Uterus (tissue), 4 donors: ENCODE data around the gene SND1. TPM values are rescaled to one million over a fixed set of nuclear protein-coding genes. Genes with fewer than 3 reads are reported as not detected.

Experiments used
- DNase-seq, 2 donors: peaks; one replicate each; pipeline ENCODE4 v3.0.0-alpha.2; 2019 to 2020
- H3K27ac ChIP-seq, 2 donors: fragments of 200-600 bp; sonication (generic); 1 replicate in 1 of 2; 2 replicates in 1 of 2; pipeline ENCODE4 v1.5.1; 2016 to 2018
- H3K27me3 ChIP-seq, 2 donors: fragments of 200-600 bp; sonication (generic); one replicate each; pipeline ENCODE4 v1.5.1; 2018 to 2019; ENCODE audit warnings: control low read depth in 1 of 2
- H3K36me3 ChIP-seq, 2 donors: fragments of 200-600 bp; sonication (generic); one replicate each; pipeline ENCODE4 v1.5.1; 2019; ENCODE audit warnings: control low read depth in 1 of 2
- H3K4me1 ChIP-seq, 2 donors: fragments of 200-600 bp; sonication (generic); one replicate each; pipeline ENCODE4 v1.5.1; 2018 to 2019; ENCODE audit warnings: control low read depth in 1 of 2
- H3K4me3 ChIP-seq, 2 donors: fragments of 200-600 bp; sonication (generic); 1 replicate in 1 of 2; 2 replicates in 1 of 2; pipeline ENCODE4 v1.5.1; 2018 to 2019; ENCODE audit warnings: mild to moderate bottlenecking in 1 of 2
- H3K9me3 ChIP-seq, 2 donors: fragments of 200-600 bp; sonication (generic); one replicate each; pipeline ENCODE4 v1.5.1; 2019; ENCODE audit warnings: control low read depth in 1 of 2
- CTCF ChIP-seq, 4 experiments: fragments of 200-600 bp in 2 of 4; fragments of 450-650 bp in 2 of 4; sonication (generic) in 2 of 4; IDR thresholded peaks; one replicate each; pipeline ENCODE4 v1.5.1; 2016 to 2019; ENCODE audit warnings: antibody characterized with exemption in 4 of 4, mild to moderate bottlenecking in 2 of 4, moderate library complexity in 1 of 4
- POLR2A ChIP-seq, 2 donors: fragments of 450-650 bp; IDR thresholded peaks; one replicate each; pipeline ENCODE4 v1.6.1; 2016; ENCODE audit warnings: antibody characterized with exemption in 2 of 2, mild to moderate bottlenecking in 1 of 2, moderate library complexity in 1 of 2
- intact Hi-C: fragments of 100-400 bp; cut with DNase I; formaldehyde crosslinking; loops from one replicate; pipeline ENCODE4 v1.15.1; 2023; ENCODE audit warnings: low total_unique reads
- total RNA-seq, 4 donors: library from RNA; depleted of rRNA in 3 of 4; stranded (reverse); fragments of >200 nt in 3 of 4; gene quantifications; one replicate each; pipeline versions ENCODE4 v1.1.0 to v1.2.4, GENCODE V29; 2014 to 2023
- donor health status: DM: yes; HTN: yes; CAD: no.

SND1 gene
- total RNA-seq, 4 donors from 2014 or later, result 54.8 to 192 (median 117) TPM

- no peak for DNase-seq
- Histone ChIP-seq H3K27ac (no peak overlapping the region), H3K4me1 (no peaks in the 10 kb centered on the region), H3K9me3 (no peaks in the 10 kb centered on the region), H3K36me3 (no peaks in the 10 kb centered on the region), H3K27me3 (no peaks in the 10 kb centered on the region), H3K4me3 (no peak overlapping the region)
- TF ChIP-seq POLR2A (IDR thresholded peaks at IDR 0.05) (no peak), CTCF (IDR thresholded peaks at IDR 0.05) (no peak)
- intact Hi-C loops, result no loop called here
Measured at GRCh38 chr7:128091106-128091505, 439.1 kb downstream of the SND1 start.

GRCh38 chr7:128092221-128092620, 440.2 kb downstream of the SND1 start:
- DNase-seq, result no peak
- H3K27ac ChIP-seq, result no peak overlapping the region
- TF ChIP-seq CTCF (IDR thresholded peaks at IDR 0.05) (no peak), POLR2A (IDR thresholded peaks at IDR 0.05) (no peak)
- intact Hi-C loops, result no loop called here
- no peaks in the 10 kb centered on the region for H3K9me3 ChIP-seq
- no peak overlapping the region for H3K4me3 ChIP-seq
- H3K4me1 ChIP-seq, result no peaks in the 10 kb centered on the region
- no peaks in the 10 kb centered on the region for H3K27me3 ChIP-seq
- H3K36me3 ChIP-seq, result no peaks in the 10 kb centered on the region

GRCh38 chr7:128093614-128094570, 441.9 kb downstream of the SND1 start:
- H3K27me3 ChIP-seq, result no peaks in the 10 kb centered on the region
- no peaks in the 10 kb centered on the region for H3K36me3 ChIP-seq
- H3K4me3 ChIP-seq, result no peak overlapping the region
- TF ChIP-seq POLR2A (IDR thresholded peaks at IDR 0.05) (no peak), CTCF (IDR thresholded peaks at IDR 0.05) (no peak)
- no peaks in the 10 kb centered on the region for H3K9me3 ChIP-seq
- H3K27ac ChIP-seq, result no peak overlapping the region
- no peak for DNase-seq
- intact Hi-C loops, result no loop called here
- no peaks in the 10 kb centered on the region for H3K4me1 ChIP-seq

- TF ChIP-seq CTCF (IDR thresholded peaks at IDR 0.05) (no peak), POLR2A (IDR thresholded peaks at IDR 0.05) (no peak)
- H3K4me3 ChIP-seq, result no peak overlapping the region
- no peak for DNase-seq
- intact Hi-C loops, result no loop called here
- no peak overlapping the region for H3K27ac ChIP-seq
- H3K36me3 ChIP-seq, result no peaks in the 10 kb centered on the region
- H3K4me1 ChIP-seq, result no peaks in the 10 kb centered on the region
- no peaks in the 10 kb centered on the region for H3K27me3 ChIP-seq
- H3K9me3 ChIP-seq, result no peaks in the 10 kb centered on the region
Measured at GRCh38 chr7:128094686-128095085, 442.7 kb downstream of the SND1 start.

- H3K27ac ChIP-seq, result no peak overlapping the region
- intact Hi-C loops, result no loop called here
- no peaks in the 10 kb centered on the region for H3K9me3 ChIP-seq
- TF ChIP-seq CTCF (IDR thresholded peaks at IDR 0.05) (no peak), POLR2A (IDR thresholded peaks at IDR 0.05) (no peak)
- no peak overlapping the region for H3K4me3 ChIP-seq
- no peaks in the 10 kb centered on the region for H3K4me1 ChIP-seq
- H3K27me3 ChIP-seq, result no peaks in the 10 kb centered on the region
- DNase-seq, result no peak
- H3K36me3 ChIP-seq, result no peaks in the 10 kb centered on the region
Measured at GRCh38 chr7:128097211-128097731, 445.3 kb downstream of the SND1 start.
